GM23338 (cell line): ENCODE results near the gene GOLT1A. TPM values are rescaled to one million over a fixed set of nuclear protein-coding genes. Genes with fewer than 3 reads are reported as not detected.

Experiments used
- ATAC-seq: fragments of 200-7000 bp; cut with Tn5 transposase; 3 replicates; pipeline ENCODE4 v1.9.1; 2020
- DNase-seq: peaks from one replicate; pipeline ENCODE4 v3.0.0-alpha.2; 2015; ENCODE audit warnings: low spot score
- H2AFZ ChIP-seq: fragments of 200-600 bp; sonication (generic); 2 replicates; pipeline ENCODE4 v1.8.0; 2016; ENCODE audit warnings: antibody characterized with exemption, mild to moderate bottlenecking, moderate library complexity
- H3F3A ChIP-seq: fragments of 200-600 bp; sonication (generic); replicated peaks from 2 replicates; pipeline ENCODE4 v1.8.0; 2017; ENCODE audit warnings: antibody characterized with exemption, mixed run types, low read depth
- H3K27ac ChIP-seq: fragments of 200-600 bp; sonication (generic); 2 replicates; pipeline ENCODE4 v1.6.1; 2016; ENCODE audit warnings: low read depth
- H3K27me3 ChIP-seq: fragments of 200-600 bp; sonication (generic); 2 replicates; pipeline ENCODE4 v1.8.0; 2016; ENCODE audit warnings: mild to moderate bottlenecking, mixed run types, moderate library complexity; ENCODE audit not compliant: insufficient read depth
- H3K36me3 ChIP-seq: fragments of 200-600 bp; sonication (generic); 2 replicates; pipeline ENCODE4 v1.8.0; 2016; ENCODE audit warnings: mild to moderate bottlenecking; ENCODE audit not compliant: insufficient read depth
- H3K4me1 ChIP-seq: fragments of 200-600 bp; sonication (generic); 2 replicates; pipeline ENCODE4 v1.8.0; 2016; ENCODE audit warnings: mild to moderate bottlenecking, moderate library complexity; ENCODE audit not compliant: insufficient read depth
- H3K4me2 ChIP-seq: fragments of 200-600 bp; sonication (generic); 2 replicates; pipeline ENCODE4 v1.7.1; 2017; ENCODE audit warnings: mixed run types
- H3K4me3 ChIP-seq: fragments of 200-600 bp; sonication (generic); 2 replicates; pipeline ENCODE4 v1.6.1; 2016; ENCODE audit warnings: mixed run types
- H3K79me2 ChIP-seq: fragments of 200-600 bp; sonication (generic); replicated peaks from 2 replicates; pipeline ENCODE4 v1.8.0; 2017; ENCODE audit warnings: mild to moderate bottlenecking; ENCODE audit not compliant: insufficient read depth
- H3K9me2 ChIP-seq: fragments of 200-600 bp; sonication (generic); 2 replicates; pipeline ENCODE4 v1.8.0; 2017; ENCODE audit not compliant: insufficient read depth
- H4K20me1 ChIP-seq: fragments of 200-600 bp; sonication (generic); replicated peaks from 2 replicates; pipeline ENCODE4 v1.8.0; 2017; ENCODE audit warnings: mild to moderate bottlenecking; ENCODE audit not compliant: insufficient read depth
- H3K27ac Mint-ChIP-seq: 2 replicates; pipeline ENCODE4 v1.8.0; 2020; ENCODE audit warnings: inconsistent platforms, mild to moderate bottlenecking, moderate library complexity, mixed read lengths
- H3K27me3 Mint-ChIP-seq: 3 replicates; pipeline ENCODE4 v1.8.0; 2022; ENCODE audit warnings: low read depth, mild to moderate bottlenecking, moderate library complexity, mixed read lengths, inconsistent platforms; ENCODE audit not compliant: insufficient read depth, poor library complexity
- H3K36me3 Mint-ChIP-seq: 3 replicates; pipeline ENCODE4 v1.8.0; 2021; ENCODE audit warnings: low read depth, mild to moderate bottlenecking, inconsistent platforms, moderate library complexity, mixed read lengths
- H3K4me1 Mint-ChIP-seq: 3 replicates; pipeline ENCODE4 v1.8.0; 2020; ENCODE audit warnings: mild to moderate bottlenecking, inconsistent platforms, mixed read lengths
- H3K4me3 Mint-ChIP-seq: 3 replicates; pipeline ENCODE4 v1.8.0; 2021; ENCODE audit warnings: moderate library complexity, mild to moderate bottlenecking, inconsistent platforms, mixed read lengths
- H3K9me3 Mint-ChIP-seq: 3 replicates; pipeline ENCODE4 v1.8.0; 2020; ENCODE audit warnings: moderate library complexity, mild to moderate bottlenecking, inconsistent platforms, mixed read lengths
- CREB1 ChIP-seq: fragments of 250-450 bp; sonication (Bioruptor Pico); IDR thresholded peaks from 2 replicates; pipeline ENCODE4 v1.5.0; 2020; ENCODE audit warnings: low read depth, mild to moderate bottlenecking, moderate library complexity
- CTCF ChIP-seq, 2 experiments: fragments of 200-600 bp in 1 of 2; sonication (generic) in 1 of 2; conservative IDR thresholded peaks; 2 replicates each; pipeline versions ENCODE4 v1.5.1 to v1.6.1; 2016 to 2017; ENCODE audit warnings: antibody characterized with exemption in 2 of 2, low read depth in 2 of 2, mild to moderate bottlenecking in 2 of 2, moderate library complexity in 1 of 2
- EZH2 ChIP-seq: fragments of 200-600 bp; sonication (generic); IDR thresholded peaks from one replicate; pipeline ENCODE4 v1.8.0; 2017; ENCODE audit warnings: antibody characterized with exemption, mild to moderate bottlenecking, low read depth; ENCODE audit not compliant: unreplicated experiment
- JUNB ChIP-seq: IDR thresholded peaks from one replicate; pipeline ENCODE4 v1.6.1; 2016; ENCODE audit warnings: antibody characterized with exemption; ENCODE audit not compliant: unreplicated experiment
- POLR2AphosphoS5 ChIP-seq: IDR thresholded peaks from 2 replicates; pipeline ENCODE4 v1.6.1; 2016; ENCODE audit warnings: antibody characterized with exemption, low read depth
- REST ChIP-seq: IDR thresholded peaks from one replicate; pipeline ENCODE4 v1.6.1; 2018; ENCODE audit warnings: antibody characterized with exemption; ENCODE audit not compliant: unreplicated experiment
- STAT1 ChIP-seq: IDR thresholded peaks from one replicate; pipeline ENCODE4 v1.6.1; 2016; ENCODE audit warnings: antibody characterized with exemption; ENCODE audit not compliant: unreplicated experiment
- ZNF331 ChIP-seq: fragments of 250-450 bp; sonication (Bioruptor Pico); IDR thresholded peaks from 2 replicates; pipeline ENCODE4 v1.5.0; 2020; ENCODE audit warnings: low read depth, mild to moderate bottlenecking, moderate library complexity
- polyA plus RNA-seq: library from polyadenylated mRNA; unstranded; fragments of >200 nt; fragmentation: Nextera tagmentation; extraction: Ambion mirVana; gene quantifications from 2 replicates; pipeline ENCODE4 v1.2.1, GENCODE V29; 2016
- total RNA-seq: library from RNA; depleted of rRNA; stranded (reverse); fragments of >200 nt; shearing (Covaris generic); gene quantifications from 2 replicates; pipeline ENCODE4 v1.2.3, GENCODE V29; 2014
- TF ChIP-seq, protein P1 (sequence below): IDR thresholded peaks from 2 replicates; pipeline ENCODE4 v1.6.1; 2016; ENCODE audit warnings: antibody characterized with exemption

Gene GOLT1A
- total and polyA plus RNA-seq, 2 experiments from 2014 or later = 3.0 to 7.2 TPM

- no peaks in the 10 kb centered on the region for H3K27me3 ChIP-seq
- Mint-ChIP-seq H3K4me3 (no peak overlapping the region; the same call in 2 of the 3 replicates), H3K36me3 (peaks cover 60% of the 10 kb centered on the region), H3K9me3 (peaks cover 4% of the 10 kb centered on the region; the same call in 1 of the 3 replicates), H3K4me1 (no peaks in the 10 kb centered on the region), H3K27ac (no peak overlapping the region), H3K27me3 (peaks cover 6% of the 10 kb centered on the region)
- no peak overlapping the region for H2AFZ ChIP-seq
- no peaks in the 10 kb centered on the region for H3K4me1 ChIP-seq
- H3F3A ChIP-seq = no peaks in the 10 kb centered on the region
- DNase-seq (no peak), ATAC-seq (peak; percentile 47; the same call in 2 of the 3 replicates)
- TF ChIP-seq STAT1 (no peak), CREB1 (no peak), POLR2AphosphoS5 (no peak), ZNF331 (CRISPR knock-in tag) (no peak), CTCF (conservative IDR thresholded peaks at IDR 0.05; ENCODE audit: low read depth in 2 of 2) (no peak)
- TF ChIP-seq, protein P1, sequence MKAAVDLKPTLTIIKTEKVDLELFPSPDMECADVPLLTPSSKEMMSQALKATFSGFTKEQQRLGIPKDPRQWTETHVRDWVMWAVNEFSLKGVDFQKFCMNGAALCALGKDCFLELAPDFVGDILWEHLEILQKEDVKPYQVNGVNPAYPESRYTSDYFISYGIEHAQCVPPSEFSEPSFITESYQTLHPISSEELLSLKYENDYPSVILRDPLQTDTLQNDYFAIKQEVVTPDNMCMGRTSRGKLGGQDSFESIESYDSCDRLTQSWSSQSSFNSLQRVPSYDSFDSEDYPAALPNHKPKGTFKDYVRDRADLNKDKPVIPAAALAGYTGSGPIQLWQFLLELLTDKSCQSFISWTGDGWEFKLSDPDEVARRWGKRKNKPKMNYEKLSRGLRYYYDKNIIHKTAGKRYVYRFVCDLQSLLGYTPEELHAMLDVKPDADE = no peak
- no peak overlapping the region for H3K27ac ChIP-seq
- no peaks in the 10 kb centered on the region for H3K36me3 ChIP-seq
- H3K4me3 ChIP-seq = no peak overlapping the region
- H3K9me2 ChIP-seq = no peaks in the 10 kb centered on the region
- no peaks in the 10 kb centered on the region for H4K20me1 ChIP-seq
- H3K79me2 ChIP-seq = no peaks in the 10 kb centered on the region
- no peak overlapping the region for H3K4me2 ChIP-seq
Measured at GRCh38 chr1:204241050-204241449, 27.3 kb upstream of the GOLT1A start.

DNA sequence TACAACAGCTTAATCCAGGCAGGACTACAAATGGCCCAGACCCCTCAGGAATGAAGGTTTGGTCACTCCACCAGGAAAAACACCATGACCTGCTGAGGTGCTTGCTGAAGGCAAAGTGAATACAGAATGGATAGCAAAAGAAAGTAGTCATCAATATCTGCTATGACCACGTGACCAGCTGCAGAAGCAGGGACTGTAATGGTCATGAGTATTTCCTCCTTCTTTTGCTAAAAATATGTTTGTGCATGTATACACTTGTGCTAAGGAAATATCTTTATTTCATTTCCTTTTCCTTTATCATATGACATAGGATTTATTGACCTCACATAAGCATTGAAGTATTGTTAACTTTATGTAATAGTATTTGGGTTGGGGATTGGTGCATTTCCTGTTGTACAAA lies 26.4 kb upstream of the GOLT1A start:
- Histone ChIP-seq H3K4me2 (no peak overlapping the region), H3K79me2 (no peaks in the 10 kb centered on the region), H3K36me3 (no peaks in the 10 kb centered on the region), H2AFZ (no peak overlapping the region), H3K27me3 (no peaks in the 10 kb centered on the region), H4K20me1 (no peaks in the 10 kb centered on the region), H3K9me2 (no peaks in the 10 kb centered on the region), H3F3A (no peaks in the 10 kb centered on the region), H3K4me3 (no peak overlapping the region), H3K27ac (no peak overlapping the region), H3K4me1 (no peaks in the 10 kb centered on the region)
- peaks cover 4% of the 10 kb centered on the region; the same call in 1 of the 3 replicates for H3K9me3 Mint-ChIP-seq
- no peaks in the 10 kb centered on the region for H3K4me1 Mint-ChIP-seq
- ATAC-seq = no peak
- no peak overlapping the region for H3K27ac Mint-ChIP-seq
- H3K27me3 Mint-ChIP-seq = peaks cover 6% of the 10 kb centered on the region
- no peak for DNase-seq
- H3K4me3 Mint-ChIP-seq = no peak overlapping the region
- peaks cover 61% of the 10 kb centered on the region for H3K36me3 Mint-ChIP-seq
- TF ChIP-seq EZH2 = no peak
- TF ChIP-seq JUNB = no peak
- TF ChIP-seq ZNF331 (CRISPR knock-in tag) = no peak
- no peak for TF ChIP-seq STAT1
- TF ChIP-seq CTCF (conservative IDR thresholded peaks at IDR 0.05; ENCODE audit: low read depth in 2 of 2) = no peak
- TF ChIP-seq REST = no peak
